Stimulated activated CD8-positive, alpha-beta memory T cell treated with anti-CD3 and anti-CD28 coated beads, Interleukin-4, amount 100 ng/mL, for 1 hour (primary cell): ENCODE measurements around the gene SAP25.
A peak's percentile ranks its signal among the peaks of the same experiment; 100 is the strongest.

Source experiments
- DNase-seq, 2 donors: peaks; one replicate each; pipeline ENCODE4 v3.0.0-alpha.2; 2020; ENCODE audit warnings: low read depth in 2 of 2, low spot score in 1 of 2

Gene SAP25

DNA sequence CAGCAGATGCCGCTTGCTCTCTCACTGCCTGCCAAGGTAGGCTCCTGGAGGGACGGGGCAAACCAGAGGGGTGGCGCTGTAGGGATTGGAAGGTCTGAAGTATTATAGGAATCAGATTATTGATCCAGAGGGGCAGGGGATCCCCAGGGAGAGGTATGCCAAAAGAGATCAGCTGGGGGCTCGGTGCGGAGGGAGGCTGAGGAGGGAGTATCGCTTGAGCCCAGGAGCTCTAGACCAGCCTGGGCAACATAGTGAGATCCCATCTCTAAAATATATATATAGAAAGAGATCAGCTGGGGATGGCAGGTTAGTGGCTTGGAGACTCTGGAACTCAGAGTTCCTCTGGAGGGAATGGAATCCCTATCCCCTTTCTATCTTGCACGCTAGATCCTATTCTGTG lies 21.5 kb upstream of the SAP25 start:
- DNase-seq, result no peak

DNA sequence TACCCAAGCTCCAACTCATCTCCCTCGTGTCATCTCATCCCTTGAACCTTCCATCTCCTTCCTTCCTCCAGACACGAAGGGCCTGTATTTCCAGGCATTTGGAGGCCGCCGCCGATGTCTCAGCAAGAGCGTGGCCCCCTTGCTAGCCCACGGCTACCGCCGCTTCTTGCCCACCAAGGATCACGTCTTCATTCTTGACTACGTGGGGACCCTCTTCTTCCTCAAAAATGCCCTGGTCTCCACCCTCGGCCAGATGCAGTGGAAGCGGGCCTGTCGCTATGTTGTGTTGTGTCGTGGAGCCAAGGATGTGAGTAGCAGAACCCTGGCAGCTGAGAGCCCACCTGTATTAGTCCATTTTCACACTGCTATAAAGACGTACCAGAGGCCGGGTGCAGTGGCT lies 17.9 kb upstream of the SAP25 start:
- no peak for DNase-seq

DNA sequence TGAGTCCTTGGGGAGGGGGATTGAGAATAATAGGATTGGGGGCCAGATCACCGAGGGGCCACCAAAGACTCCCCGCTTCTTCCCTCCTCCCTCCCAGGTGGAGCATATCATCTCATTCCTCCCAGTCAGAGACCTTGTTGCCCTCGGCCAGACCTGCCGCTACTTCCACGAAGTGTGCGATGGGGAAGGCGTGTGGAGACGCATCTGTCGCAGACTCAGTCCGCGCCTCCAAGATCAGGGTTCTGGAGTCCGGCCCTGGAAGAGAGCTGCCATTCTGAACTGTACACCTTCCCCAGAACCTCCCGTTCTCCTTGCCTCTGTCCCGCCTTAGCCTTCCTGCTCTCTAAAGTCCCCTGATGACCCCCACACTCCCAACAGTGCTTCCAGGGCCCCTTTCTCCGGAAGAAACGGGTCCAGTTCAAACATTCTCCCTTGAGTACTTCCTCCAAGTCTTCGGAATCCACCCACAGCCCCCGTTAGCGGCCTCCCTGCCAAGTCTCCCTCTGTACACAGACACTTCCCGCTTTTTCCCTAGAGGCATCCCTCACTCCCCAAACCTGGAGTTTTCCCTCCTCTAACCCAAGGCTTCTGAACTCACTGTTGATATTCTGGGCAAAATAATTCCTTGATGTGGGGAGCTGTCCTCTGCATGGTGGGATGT lies 16.5 kb upstream of the SAP25 start:
- DNase-seq, result no peak

DNA sequence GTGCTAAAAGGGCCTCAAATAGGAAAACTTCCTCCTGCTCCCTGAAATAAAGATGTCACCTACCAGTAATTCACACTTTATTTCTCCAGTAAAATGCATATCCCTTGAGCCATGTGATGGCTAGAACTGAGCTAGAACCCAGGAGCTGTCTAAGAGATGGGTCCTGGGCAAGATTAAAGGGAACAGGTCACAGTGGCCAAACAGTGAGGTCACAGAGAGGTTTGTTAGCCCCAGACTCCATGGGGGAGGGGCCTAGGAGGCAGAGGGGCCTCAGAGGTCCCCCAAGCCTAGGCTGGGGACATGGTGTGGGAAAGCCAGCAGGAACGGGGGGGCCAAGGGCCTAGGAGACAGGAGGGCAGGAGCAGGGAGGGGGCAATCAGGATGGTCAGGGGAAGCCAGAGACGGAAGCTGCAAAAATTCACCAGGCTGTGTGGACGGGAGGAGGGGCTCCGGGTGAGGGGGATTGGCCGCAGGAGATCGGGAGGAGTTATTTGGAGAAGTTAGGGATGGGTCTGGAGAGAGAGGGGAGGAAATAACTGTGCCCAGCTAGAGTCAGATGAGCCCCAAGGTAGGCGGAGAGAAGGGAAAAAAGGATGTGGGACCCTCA lies 15.7 kb upstream of the SAP25 start:
- no peak for DNase-seq

DNA sequence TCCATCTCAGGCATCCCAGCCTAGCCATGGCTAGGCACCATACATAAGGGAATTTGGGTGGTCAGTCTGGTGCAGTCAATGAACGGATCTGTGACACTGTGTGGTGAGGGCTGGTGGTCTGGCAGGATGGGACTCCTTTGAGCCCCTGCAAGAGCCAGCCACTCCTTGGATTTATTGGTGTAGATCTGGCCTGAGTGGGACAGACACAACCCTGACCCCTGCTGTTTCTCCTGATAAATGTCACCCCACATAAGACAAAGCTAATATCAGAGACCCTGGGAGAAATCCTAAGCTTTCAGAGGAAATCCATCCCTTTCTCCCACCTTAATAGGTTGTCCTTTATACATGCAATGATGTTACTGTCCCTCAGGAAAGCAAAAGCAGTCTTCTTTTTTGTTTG lies 14.7 kb upstream of the SAP25 start:
- DNase-seq, result no peak

DNA sequence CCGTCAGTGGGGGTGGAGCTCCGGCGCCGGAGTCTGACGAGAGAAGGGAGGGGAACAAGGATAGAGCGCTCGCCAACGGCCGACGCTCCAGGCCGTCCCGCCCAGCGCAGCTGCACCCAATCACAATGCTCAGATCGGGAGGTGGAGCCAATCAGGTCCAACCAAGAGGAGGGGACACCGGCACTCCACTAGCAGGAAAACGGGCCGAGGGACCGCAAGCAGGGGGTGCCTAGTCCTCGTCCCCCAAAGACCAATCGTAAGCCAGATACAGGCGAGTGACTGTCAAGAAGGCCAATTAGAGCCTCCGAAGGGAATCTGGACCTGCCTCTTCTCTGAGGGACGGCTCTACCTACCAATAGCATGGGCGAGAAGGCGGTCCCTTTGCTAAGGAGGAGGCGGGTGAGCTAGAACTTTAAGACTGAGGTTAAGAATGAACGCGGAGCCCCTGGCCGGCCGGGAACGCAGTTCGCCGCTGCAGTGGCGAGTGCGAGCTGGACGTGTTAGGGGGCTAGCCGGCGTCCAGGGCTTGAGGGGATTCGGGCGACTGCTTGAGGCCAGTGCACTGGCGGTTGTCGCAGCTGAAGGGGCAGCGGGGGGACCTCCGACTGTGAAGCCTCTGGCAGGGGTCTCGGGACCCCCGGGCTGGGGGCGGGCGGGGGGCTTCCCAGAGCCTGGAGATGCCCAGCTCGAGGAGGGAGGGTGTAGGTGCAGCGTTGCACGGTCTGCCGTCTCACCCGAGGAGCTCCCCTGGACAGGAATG lies 12.7 kb upstream of the SAP25 start, which contains the start of gene FBXO24:
TSS of gene FBXO24 (plus strand) at position 63 of the 760 bp plus-strand sequence. CDS start at position 361, 298 bp downstream.
- DNase-seq, result peak; percentile 95 to 99

DNA sequence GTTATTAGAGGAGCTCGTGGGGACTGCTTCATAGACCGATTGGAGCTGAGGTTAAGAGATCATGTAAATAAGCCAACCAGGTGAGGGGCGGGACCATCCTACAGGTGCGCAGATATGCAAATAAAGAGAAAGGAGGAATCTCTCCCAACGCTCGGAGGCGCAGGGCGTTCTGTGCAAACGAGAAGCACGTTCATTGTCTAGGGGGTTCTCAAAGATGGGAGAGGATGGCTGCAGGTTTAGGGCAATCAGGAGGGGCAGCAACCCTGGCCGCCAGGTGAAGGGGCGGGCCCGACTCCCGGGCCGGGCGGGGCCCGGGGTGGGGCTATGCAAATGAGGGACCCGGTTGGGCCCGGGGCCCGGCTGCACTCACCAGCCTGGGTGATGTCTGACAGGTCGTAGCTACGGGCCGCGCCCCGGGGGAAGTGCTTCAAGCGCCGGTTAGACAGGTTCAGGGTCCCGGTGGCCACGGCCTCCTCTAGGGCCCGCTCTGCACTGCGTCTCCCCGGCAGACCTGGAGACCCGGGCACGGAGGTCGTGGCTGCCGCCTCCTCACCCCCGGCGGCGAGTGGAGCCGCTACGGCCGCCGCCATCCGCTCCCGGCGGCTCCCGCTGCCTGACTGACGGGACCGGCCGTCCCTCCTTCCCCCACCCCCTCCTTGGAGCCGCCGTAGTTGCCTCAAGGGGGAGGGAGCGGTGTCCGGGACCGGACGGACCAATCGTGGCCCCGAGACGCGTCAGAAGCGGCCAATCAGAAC lies 12.0 kb upstream of the SAP25 start, which contains the start of gene LRCH4:
TSS of gene LRCH4 (minus strand) at position 619 of the 755 bp plus-strand sequence. CDS start at position 590, 29 bp downstream.
- no peak for DNase-seq

DNA sequence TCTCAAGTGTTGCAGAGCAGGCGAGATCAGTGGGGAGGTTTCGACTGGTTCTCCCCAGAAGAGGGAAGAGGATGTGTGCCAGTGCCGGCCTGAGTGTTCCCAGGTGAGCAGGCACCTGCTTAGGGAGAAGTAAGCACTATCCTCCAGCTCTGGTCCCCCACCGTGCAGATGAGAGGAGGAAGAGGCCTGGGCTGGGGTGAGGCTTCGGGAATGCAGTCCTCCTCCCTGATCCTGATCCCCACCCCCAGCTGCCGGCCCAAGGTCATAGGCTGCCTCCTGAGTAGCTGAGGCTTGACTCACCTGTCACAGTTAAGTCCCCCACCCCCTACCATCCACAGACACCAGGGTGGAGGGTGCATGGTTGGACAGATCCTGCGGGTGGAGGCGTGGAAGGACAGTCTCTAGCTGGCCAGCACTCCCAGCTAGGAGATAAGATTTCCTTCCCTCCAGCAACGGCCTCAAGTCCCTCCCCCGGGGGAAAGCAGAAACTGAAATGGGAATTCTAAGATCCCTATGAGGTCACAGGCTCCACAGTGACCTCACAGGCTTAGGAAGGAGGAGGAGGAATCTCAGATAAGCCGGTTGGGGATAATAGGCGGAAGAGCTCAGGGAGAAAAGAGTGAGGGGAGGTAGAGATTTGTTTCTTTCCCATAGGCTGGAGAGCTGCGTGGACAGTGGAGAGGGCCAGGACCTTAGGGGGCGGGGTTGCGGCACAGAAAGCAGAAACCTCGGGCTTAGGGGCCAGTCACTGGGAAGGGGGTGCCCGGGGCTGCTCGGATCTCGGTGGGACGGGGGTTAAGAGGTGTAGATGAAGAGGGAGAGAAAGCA lies 11.2 kb upstream of the SAP25 start:
- no peak for DNase-seq

DNA sequence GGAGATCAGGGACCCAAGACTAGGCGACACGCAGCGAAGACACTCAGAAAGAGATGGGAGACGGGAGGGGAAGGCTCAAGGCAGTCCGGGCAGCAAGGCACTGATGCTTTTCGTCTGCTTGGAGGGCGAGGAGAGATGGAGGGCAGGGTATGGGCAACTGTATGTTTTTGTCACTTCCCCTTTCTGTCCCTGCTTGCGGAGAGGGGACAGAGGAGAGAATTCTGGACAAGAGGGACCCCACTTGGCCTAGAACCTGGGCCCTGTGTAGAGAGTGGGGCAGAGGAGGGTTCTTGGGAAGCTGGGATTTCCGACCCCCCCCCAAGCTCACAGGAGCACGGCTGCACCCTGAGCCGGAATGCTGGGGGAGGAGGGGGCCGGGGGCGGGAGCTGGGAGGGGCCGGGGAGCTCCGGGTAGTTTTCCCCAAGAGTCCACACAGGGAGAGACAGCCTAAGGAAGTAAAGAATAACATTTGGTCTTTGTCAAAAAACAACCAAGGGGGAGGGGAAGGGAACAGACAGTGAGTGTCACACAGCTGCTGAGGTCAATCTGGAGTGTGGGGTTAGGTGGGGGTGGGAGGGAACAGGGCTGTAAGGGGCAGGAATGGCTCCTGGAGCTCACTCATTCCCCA lies 10.5 kb upstream of the SAP25 start:
- DNase-seq, result no peak

DNA sequence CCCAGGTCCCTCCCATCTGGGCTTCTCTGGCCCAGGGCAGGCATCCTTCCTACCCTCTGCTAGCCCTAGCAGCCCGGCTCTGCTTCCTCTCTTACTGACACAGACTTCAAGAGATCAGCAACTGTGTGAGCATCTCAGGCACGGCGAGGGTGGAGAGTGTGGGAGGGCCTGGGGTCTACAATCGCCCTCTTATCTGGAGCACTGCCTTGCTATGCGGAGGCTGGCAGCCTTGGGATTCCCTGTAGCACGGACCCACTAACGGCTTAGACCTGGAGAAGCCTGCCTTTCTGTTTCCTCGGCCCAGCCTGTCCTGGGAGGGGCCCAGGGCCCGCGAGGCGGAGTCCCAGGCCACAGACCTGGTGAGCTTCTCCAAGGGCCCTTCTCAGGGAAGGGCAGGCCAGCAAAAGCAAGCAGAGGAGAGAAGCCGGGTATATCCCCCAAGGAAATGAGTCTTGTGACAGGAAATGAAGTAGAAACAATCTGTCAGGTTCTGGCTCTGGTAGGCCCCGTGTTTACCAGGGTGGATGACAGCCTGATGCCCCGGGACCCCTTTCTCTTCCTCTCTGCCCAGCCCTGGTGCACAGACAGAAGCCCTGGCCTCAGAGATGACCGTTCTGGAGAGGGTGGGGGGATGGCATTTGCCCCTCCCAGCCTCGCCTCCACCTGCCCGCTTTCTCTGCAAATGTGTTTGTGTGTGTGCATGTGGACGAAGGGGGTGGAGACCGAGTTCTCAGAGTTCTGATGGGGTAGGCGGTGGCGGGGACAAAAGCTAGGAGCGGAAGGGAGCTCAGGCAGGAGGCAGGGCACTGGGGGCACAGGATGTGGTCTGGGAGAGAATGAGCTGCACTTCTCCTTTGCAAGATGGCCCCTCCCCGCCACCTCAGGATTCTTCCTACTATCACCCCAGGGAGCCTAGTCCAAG lies 9.7 kb upstream of the SAP25 start:
- DNase-seq, result no peak

DNA sequence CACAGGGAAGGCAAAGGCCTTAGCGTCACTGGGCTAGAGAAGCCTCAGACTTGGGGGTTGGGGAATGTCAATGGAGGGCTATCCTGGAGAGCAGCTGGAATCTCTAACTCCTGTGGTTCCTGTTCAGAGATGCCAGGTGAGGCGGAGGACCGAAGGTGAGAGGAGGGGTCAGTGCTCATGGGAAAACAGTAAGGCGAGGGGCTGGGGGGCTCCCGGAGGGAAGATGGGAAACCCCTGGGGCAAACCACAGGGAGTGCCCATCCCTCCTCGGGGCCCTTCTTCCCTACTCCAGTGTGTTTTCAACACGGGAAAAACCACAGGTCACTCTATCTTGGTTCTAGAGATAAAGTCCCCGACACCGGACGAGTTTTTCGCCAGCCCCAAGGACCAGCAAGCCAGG lies 8.9 kb upstream of the SAP25 start:
- DNase-seq, result no peak

DNA sequence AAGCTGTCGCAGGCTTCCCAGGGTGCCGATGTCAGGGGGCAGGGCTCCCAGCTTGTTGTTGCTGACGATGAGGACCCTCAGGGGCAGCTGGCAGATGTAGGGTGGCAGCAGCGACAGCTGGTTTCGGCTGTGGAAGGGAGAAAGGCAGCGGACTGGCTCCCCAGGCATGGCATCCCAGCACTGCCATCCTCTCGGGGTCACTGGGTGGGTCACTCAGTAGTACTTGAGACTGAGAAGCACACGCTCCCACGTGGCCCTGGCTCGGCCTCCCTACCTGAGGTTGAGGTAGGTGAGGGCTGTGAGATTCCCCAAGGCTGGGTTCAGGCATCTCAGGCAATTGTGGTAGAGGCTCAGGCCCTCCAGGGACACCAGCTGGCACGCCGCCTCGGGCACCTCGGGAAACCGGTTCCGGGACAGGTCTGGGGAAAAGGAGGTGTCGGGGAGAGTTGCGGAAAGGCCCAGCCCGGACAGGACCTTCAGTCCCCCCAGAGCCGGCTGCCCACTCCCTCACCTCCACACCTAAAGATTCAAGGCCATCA lies 8.4 kb upstream of the SAP25 start:
- DNase-seq, result no peak

DNA sequence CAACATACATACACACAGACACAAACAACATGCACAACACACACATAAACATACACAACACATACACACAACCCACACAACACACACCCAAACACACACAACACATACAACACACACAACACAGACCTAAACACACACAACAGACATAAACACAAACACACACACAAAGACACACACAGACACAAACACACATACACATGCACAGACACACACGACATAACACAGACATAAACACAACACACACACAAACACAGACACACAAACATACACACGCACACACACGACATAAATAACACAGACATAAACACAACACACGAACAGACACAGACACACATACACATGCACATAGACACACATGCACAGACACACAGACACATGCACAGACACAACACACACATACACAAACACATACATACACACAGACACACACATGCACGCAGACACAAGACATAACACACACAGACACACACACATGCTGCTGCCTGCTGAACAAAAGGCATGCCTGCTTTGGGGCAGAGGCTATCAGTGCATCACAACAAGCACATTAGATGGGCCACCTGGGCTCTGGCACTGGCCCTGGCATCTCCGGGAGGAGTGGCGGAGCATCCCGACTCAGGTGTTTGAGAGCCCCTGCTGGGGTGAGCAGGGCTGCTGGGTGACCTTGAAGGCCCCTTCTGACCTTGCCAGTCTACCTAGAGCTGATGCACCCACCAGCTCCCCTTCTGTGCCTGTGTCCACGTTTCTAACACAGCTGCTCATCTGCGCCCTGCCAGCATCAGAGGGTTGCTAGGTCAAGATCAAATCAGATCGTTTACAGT lies 7.0 kb upstream of the SAP25 start:
- no peak for DNase-seq

DNA sequence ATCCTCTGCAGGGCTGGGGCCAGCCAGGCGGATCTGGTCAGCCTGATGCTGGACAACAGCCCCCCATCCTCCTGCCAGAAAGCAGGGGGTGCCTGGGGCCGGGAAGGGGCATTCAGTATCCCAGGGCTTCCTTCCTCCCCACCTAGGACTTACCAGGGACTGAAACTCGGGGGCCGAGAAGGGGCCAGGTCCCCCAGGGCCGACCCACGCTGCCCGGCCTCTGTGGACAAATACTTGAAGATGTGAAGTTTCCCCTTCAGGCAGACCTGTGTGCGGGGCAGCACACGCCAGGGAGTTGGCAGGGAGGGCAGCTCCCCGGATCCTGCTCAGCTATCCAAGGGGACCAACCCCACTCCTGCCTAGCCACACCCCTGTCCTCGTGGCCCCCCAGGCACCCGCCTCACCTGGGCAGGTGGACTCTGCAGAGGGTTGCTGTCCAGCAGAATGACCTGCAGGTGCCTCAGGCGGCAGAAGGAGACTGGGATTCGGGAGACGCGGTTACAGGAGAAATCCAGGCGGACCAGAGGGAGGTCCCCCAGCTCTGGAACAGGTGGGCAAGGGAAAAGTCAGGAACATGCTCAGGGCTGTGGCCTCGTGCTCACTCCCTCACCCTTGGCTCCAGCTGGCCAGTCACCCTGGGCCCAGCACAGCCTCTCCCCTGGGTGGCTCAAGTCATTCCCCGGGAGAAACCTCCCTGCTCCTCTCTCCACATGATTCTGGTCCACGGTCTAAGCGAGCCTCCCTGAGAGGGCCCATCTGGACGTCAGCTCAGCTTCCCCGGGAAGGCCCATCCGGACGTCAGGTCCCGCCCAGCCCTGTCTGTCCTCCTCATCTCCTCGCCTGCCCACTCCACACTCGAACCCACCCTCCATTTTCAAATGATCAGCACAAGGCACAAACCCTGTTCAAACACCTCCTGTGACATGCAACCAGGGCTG lies 4.8 kb upstream of the SAP25 start:
- no peak for DNase-seq

DNA sequence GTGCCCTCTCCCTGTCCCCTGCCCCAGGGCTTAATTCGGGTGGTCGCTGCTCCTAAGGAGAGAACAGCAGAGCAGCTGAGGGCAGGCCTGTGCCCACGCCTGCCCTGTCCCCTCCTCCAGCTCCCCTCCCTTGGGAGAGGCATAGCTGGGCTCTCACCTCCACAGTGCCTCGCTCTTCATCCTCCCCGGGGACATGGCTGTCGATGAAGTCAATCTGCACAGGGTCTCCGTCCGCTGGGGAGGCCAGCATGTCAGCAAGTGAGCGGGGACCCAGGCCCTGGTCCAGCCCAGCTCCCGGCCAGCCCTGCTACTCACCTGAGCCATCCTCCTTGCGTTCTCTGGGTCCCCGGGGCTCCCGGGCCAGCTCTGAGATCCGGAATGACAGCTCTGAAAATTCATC lies 3.8 kb upstream of the SAP25 start:
- no peak for DNase-seq

DNA sequence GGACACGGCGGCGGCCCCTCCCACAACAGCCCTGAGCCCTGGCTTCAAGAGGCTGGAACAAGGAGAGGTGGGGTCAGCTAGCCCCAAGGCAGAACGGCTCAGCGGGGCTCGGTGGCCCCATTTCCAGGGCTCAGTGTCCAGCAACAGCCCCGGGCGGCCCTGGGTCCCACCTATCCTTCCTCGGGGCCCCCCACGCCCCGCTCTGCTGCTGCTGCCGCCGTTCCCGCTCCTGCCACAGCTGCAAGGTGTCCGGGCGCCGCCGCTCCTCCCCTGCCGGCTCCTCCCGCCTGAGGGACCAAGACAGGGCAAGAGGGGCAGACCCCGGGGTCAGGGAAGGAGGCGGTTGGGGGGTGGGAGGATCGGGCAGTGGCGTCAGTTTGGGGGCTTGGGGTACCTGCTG lies 3.4 kb upstream of the SAP25 start:
- no peak for DNase-seq
